Fibroblast of skin of back (primary cell): ENCODE measurements around the gene LAGE3.

Source experiments
- DNase-seq: peaks from one replicate; pipeline ENCODE4 v3.0.0-alpha.2; 2013

The LAGE3 gene

GRCh38 chrX:154431341-154431740 lies 47.7 kb downstream of the LAGE3 start:
- DNase-seq = no peak

- no peak for DNase-seq
Observed at GRCh38 chrX:154430916-154431315, 48.2 kb downstream of the LAGE3 start.

- no peak for DNase-seq
Observed at GRCh38 chrX:154430479-154430878, 48.6 kb downstream of the LAGE3 start.

- DNase-seq = no peak
Observed at GRCh38 chrX:154429711-154430110, 49.4 kb downstream of the LAGE3 start.

- DNase-seq = peak; percentile 95
Observed at GRCh38 chrX:154428176-154429171, 50.6 kb downstream of the LAGE3 start, which contains the start of gene ATP6AP1. Gene ATP6AP1, plus strand, starts transcription at chrX:154428677. Its CDS starts 16 bp downstream, at chrX:154428693.
